Measurements from ENCODE around the gene NFE2L3. TPM values are rescaled to one million over a fixed set of nuclear protein-coding genes. Genes with fewer than 3 reads are reported as not detected.

Gene NFE2L3
- total and polyA plus RNA-seq, 2 experiments from 2014 or later: 6.5 to 10.0 TPM

GRCh38 chr7:26224359-26224758, 72.4 kb downstream of the NFE2L3 start:
- no peak overlapping the region for H3K27ac ChIP-seq
- H3K4me3 ChIP-seq: no peak overlapping the region
- no peak overlapping the region for H2AFZ ChIP-seq
- no peak for DNase-seq (ENCODE audit: low spot score)
- H3K36me3 ChIP-seq (replicated peaks; ENCODE audit: insufficient read depth, low read depth): no peaks in the 10 kb centered on the region
- TF ChIP-seq EZH2phosphoT487 (IDR thresholded peaks at IDR 0.05; ENCODE audit: low read depth, severe bottlenecking, unreplicated experiment) (no peak), EZH2 (IDR thresholded peaks at IDR 0.05; ENCODE audit: borderline replicate concordance) (no peak), CTCF (IDR thresholded peaks at IDR 0.05; ENCODE audit: poor library complexity) (no peak)
- no peaks in the 10 kb centered on the region for H3K9me2 ChIP-seq (replicated peaks; ENCODE audit: insufficient read depth)
- no peaks in the 10 kb centered on the region for H3K9me3 ChIP-seq (ENCODE audit: low read depth)
- no peaks in the 10 kb centered on the region for H3K79me2 ChIP-seq
- 77% methylated on average over 5 of the region's 5 CpGs for WGBS (ENCODE audit: low lambda C conversion rate, missing lambda C conversion rate)
- no peaks in the 10 kb centered on the region for H3K4me1 ChIP-seq (ENCODE audit: insufficient read depth)
- no peaks in the 10 kb centered on the region for H3K27me3 ChIP-seq
- H4K20me1 ChIP-seq (ENCODE audit: insufficient read depth, poor library complexity, severe bottlenecking): no peaks in the 10 kb centered on the region
- H3K4me2 ChIP-seq: no peak overlapping the region

- Histone ChIP-seq H3K4me2 (no peak overlapping the region), H3K9me3 (ENCODE audit: low read depth) (no peaks in the 10 kb centered on the region), H3K9me2 (replicated peaks; ENCODE audit: insufficient read depth) (no peaks in the 10 kb centered on the region), H3K4me1 (ENCODE audit: insufficient read depth) (no peaks in the 10 kb centered on the region), H3K79me2 (no peaks in the 10 kb centered on the region), H2AFZ (no peak overlapping the region), H3K27ac (no peak overlapping the region), H3K4me3 (no peak overlapping the region), H3K36me3 (replicated peaks; ENCODE audit: insufficient read depth, low read depth) (no peaks in the 10 kb centered on the region), H3K27me3 (no peaks in the 10 kb centered on the region), H4K20me1 (ENCODE audit: insufficient read depth, poor library complexity, severe bottlenecking) (no peaks in the 10 kb centered on the region)
- TF ChIP-seq CTCF (IDR thresholded peaks at IDR 0.05; ENCODE audit: poor library complexity) (no peak), EZH2phosphoT487 (IDR thresholded peaks at IDR 0.05; ENCODE audit: low read depth, severe bottlenecking, unreplicated experiment) (no peak)
- DNase-seq (ENCODE audit: low spot score): no peak
- WGBS (ENCODE audit: low lambda C conversion rate, missing lambda C conversion rate): 95% methylated on average over 2 of the region's 2 CpGs
These were observed 76.0 kb downstream of the NFE2L3 start for GRCh38 chr7:26227987-26228386.

GRCh38 chr7:26233902-26234511, 82.0 kb downstream of the NFE2L3 start:
- 94% methylated on average over 5 of the region's 5 CpGs for WGBS (ENCODE audit: low lambda C conversion rate, missing lambda C conversion rate)
- H2AFZ ChIP-seq: no peak overlapping the region

More at GRCh38 chr7:26233902-26234511, 82.0 kb downstream of the NFE2L3 start:
- TF ChIP-seq EZH2phosphoT487 (IDR thresholded peaks at IDR 0.05; ENCODE audit: low read depth, severe bottlenecking, unreplicated experiment) (no peak), EZH2 (IDR thresholded peaks at IDR 0.05; ENCODE audit: borderline replicate concordance) (no peak), CTCF (IDR thresholded peaks at IDR 0.05; ENCODE audit: poor library complexity) (no peak)
- no peaks in the 10 kb centered on the region for H3K9me2 ChIP-seq (replicated peaks; ENCODE audit: insufficient read depth)
- no peak overlapping the region for H3K4me3 ChIP-seq
- no peaks in the 10 kb centered on the region for H4K20me1 ChIP-seq (ENCODE audit: insufficient read depth, poor library complexity, severe bottlenecking)
- H3K36me3 ChIP-seq (replicated peaks; ENCODE audit: insufficient read depth, low read depth): no peaks in the 10 kb centered on the region
- H3K27me3 ChIP-seq: no peaks in the 10 kb centered on the region
- no peaks in the 10 kb centered on the region for H3K4me1 ChIP-seq (ENCODE audit: insufficient read depth)
- H3K4me2 ChIP-seq: no peak overlapping the region
- H3K79me2 ChIP-seq: no peaks in the 10 kb centered on the region
- H3K9me3 ChIP-seq (ENCODE audit: low read depth): no peaks in the 10 kb centered on the region
- H3K27ac ChIP-seq: no peak overlapping the region
- no peak for DNase-seq (ENCODE audit: low spot score)

Other genes with a start within 250 kb of the NFE2L3 start
- gene HNRNPA2B1, start 48.5 kb downstream of the NFE2L3 start, total RNA-seq: 193 and 215 TPM in 2 replicates
- gene HNRNPA2B1, start 48.5 kb downstream of the NFE2L3 start, polyA plus RNA-seq: 553 and 625 TPM in 2 replicates
- 154 and 165 TPM in 2 replicates for gene CBX3, start 49.5 kb downstream of the NFE2L3 start, total RNA-seq
- gene CBX3, start 49.5 kb downstream of the NFE2L3 start, polyA plus RNA-seq: 120 and 129 TPM in 2 replicates
- gene SNX10, start 139.7 kb downstream of the NFE2L3 start, total RNA-seq: 6.3 and 8.2 TPM in 2 replicates
- 5.4 and 6.1 TPM in 2 replicates for gene SNX10, start 139.7 kb downstream of the NFE2L3 start, polyA plus RNA-seq

All from hepatocyte (in vitro differentiated cells).